WI38 (cell line): Measurements from ENCODE around the gene GPNMB.

ENCODE experiments used
- H3K4me3 ChIP-seq: 2 replicates; pipeline ENCODE4 v1.5.1; 2011; ENCODE audit warnings: low read depth, mild to moderate bottlenecking, control low read depth, low read length
- CTCF ChIP-seq: IDR thresholded peaks from 2 replicates; pipeline ENCODE4 v1.5.1; 2012; ENCODE audit warnings: low read depth, mild to moderate bottlenecking, control low read depth, low read length

GPNMB gene

GRCh38 chr7:23273141-23273599, 26.6 kb downstream of the GPNMB start:
- TF ChIP-seq CTCF = peak; percentile 88
- H3K4me3 ChIP-seq = no peak overlapping the region

- no peak for TF ChIP-seq CTCF
- no peak overlapping the region for H3K4me3 ChIP-seq
These were observed 29.3 kb downstream of the GPNMB start for GRCh38 chr7:23275912-23276311.

DNA sequence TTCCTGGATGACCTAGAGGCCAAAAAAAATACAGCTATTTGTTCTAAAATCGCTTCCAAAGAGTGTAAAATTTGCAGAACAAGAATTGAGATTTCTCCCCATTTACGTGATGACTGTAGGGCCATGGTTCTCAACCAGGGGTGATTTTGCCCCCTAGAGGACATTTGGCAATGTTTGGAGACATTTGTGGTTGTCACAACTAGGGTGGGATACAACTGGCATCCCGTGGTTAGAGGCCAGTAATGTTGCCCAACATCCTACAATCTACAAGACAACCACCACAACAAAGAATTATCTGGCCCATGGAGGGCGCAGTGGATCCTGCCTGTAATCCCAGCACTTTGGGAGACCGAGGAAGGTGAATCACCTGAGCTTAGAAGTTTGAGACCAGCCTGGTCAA, 29.8 kb downstream of the GPNMB start:
- no peak overlapping the region for H3K4me3 ChIP-seq
- no peak for TF ChIP-seq CTCF

DNA sequence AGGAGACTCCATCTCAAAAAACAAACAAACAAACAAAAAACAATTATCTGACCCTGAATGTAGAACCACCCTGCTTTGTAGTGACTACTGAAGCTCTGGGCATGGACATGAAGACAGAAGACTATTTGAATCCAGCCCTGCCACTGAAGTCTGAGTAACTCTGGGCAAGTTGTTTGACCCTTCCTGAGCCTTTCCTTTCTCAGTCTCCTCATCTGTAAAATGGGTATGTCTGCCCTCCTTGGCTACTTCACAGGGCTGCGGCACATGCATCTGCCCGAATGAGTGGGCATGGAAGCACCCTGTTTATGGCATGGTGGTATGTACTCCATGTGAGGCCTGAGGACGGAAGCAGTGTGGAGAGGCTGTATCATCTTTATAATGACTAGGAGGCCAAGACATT, 30.4 kb downstream of the GPNMB start:
- TF ChIP-seq CTCF = no peak

DNA sequence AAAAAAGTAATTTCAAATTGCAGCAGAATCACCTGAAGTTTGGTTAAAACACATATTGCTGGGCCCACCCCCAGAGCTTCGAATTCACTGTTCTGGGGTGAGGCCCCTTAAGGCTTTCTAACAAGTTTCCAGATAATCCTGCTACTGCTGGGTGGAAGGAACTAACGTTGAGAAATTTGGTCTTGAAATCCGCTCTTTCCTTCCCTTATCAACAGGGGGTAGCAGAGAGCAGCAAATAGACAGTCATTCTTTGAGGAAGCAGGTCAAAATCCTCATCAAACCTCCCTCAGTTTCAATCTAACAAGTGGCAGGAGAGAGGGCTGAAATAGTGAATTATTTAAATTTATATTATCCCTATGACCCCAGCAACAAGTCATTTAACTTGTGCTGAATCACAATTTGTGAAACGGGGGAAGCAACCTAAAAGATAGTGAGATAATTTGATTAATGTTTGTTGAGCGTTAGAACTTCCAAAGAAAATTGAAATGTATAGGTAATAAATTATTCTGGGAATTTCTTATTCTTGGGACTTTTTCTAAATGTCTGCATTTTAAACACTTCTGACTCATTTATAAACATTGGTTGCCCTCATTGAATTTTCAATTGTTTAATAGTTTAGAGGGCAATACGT, 30.9 kb downstream of the GPNMB start:
- peak; percentile 68 for TF ChIP-seq CTCF
- H3K4me3 ChIP-seq = no peak overlapping the region

More for the DNA sequence above, 30.4 kb downstream of the GPNMB start:
- H3K4me3 ChIP-seq = no peak overlapping the region

DNA sequence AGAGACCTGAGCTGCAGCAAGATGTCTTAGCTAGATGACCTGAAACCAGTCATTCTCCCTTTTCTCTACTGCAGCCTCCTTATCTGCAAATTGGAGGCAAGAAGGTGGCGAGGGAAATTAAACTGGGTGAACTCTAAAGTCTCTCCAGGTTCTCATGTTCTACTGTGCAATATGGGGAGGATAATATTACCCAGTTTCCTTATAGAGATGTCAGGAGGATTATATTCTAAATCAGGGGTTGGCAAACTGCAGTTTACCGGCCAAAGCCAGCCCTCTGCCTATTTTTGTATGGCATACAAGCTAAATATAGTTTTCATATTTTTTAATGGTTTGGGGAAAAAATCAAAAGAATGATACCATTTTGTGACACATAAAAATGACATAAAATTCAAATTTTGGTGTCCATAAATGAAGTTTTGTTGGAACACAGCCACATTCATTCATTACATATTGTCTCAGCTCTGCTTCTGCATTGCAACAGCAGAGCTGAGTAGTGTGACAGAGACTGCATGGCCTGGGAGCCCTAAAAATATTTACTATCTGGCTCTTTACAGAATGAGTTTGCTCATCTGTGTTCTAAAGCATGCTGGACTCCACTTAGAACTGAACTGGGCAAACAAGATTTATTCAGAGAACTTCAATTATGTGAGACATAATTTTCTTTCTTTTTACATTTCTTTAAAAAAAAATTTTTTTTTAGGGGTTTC, 33.4 kb downstream of the GPNMB start:
- no peak overlapping the region for H3K4me3 ChIP-seq
- no peak for TF ChIP-seq CTCF

DNA sequence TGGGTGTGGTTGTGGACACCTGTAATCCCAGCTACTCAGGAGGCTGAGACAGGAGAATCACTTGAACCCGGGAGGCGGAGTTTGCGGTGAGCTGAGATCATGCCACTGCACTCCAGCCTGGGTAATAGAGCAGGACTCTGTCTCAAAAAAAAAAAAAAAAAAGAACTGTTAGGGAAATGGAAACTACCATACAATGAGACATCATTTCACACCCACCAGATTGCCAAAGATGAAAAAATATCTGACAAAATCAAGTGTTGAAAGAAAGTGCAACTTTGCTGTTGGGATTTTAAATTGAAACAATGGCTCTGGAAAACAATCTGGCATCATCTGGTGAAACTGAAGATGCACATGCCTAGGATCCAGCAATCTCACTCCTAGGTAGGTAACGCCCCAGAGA, 36.5 kb downstream of the GPNMB start:
- H3K4me3 ChIP-seq = no peak overlapping the region
- TF ChIP-seq CTCF = no peak
